ENCODE results near the gene SRSF10. TPM values are rescaled to one million over a fixed set of nuclear protein-coding genes. Genes with fewer than 3 reads are reported as not detected.

SRSF10 gene
- total RNA-seq, 6 experiments from 2014 or later = 30.6 to 51.5 (median 43.1) TPM

DNA sequence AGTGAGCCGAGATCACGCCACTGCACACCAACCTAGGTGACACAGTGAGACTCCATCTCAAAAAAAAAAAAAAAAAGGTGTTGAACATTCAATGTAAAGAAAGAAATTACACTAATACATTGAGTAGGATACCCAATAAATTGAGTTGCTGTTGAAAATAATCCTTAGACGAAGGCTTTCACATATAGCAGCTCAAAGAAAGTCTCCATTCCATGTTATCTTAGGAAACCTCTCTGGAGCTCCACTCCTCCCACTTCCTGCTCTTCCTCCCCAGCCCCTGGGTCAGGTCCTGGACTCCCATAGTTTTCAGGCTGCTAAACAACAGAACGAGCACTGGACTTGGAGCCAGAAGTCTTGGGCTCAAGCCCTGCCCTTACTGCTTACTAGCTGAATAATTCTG is 51.3 kb downstream of the SRSF10 start:
- TF ChIP-seq, protein P1, sequence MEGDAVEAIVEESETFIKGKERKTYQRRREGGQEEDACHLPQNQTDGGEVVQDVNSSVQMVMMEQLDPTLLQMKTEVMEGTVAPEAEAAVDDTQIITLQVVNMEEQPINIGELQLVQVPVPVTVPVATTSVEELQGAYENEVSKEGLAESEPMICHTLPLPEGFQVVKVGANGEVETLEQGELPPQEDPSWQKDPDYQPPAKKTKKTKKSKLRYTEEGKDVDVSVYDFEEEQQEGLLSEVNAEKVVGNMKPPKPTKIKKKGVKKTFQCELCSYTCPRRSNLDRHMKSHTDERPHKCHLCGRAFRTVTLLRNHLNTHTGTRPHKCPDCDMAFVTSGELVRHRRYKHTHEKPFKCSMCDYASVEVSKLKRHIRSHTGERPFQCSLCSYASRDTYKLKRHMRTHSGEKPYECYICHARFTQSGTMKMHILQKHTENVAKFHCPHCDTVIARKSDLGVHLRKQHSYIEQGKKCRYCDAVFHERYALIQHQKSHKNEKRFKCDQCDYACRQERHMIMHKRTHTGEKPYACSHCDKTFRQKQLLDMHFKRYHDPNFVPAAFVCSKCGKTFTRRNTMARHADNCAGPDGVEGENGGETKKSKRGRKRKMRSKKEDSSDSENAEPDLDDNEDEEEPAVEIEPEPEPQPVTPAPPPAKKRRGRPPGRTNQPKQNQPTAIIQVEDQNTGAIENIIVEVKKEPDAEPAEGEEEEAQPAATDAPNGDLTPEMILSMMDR (IDR thresholded peaks at IDR 0.05) = no peak
- no peak for TF ChIP-seq POLR2A (IDR thresholded peaks at IDR 0.05)
- Histone ChIP-seq H3K9me3 (no peaks in the 10 kb centered on the region), H3K27ac (no peak overlapping the region), H3K36me3 (no peaks in the 10 kb centered on the region), H3K4me1 (no peaks in the 10 kb centered on the region), H3K4me3 (no peak overlapping the region), H3K27me3 (no peaks in the 10 kb centered on the region)
- no peak for ATAC-seq
- intact Hi-C loops (cut with DNase I) = no loop called here
- no peak for DNase-seq
- 71% methylated on average over 4 of the region's 4 CpGs for WGBS (ENCODE audit: insufficient coverage, low coverage, low lambda C conversion rate, missing lambda C conversion rate)

DNA sequence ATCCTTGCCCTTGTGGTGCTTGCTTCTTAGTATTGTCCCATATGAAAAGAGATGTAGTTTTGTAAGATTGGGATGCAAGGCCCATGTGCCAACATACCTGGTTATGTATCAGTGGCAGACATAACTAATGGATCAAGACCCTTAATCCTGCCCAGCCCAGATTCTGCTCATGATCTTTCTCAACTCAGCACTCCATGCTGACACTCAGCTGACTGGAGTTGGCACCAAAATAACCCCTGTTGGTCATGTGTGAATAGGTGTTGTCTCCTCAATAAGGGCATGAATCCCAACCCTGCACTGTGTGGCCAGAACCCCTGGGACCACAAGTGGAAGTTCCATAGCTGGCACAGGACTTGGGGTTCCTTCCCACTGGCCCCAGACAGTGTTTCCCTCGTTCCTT is 53.0 kb downstream of the SRSF10 start:
- no peaks in the 10 kb centered on the region for H3K36me3 ChIP-seq
- H3K4me1 ChIP-seq = no peaks in the 10 kb centered on the region
- no peak overlapping the region for H3K4me3 ChIP-seq
- no peaks in the 10 kb centered on the region for H3K27me3 ChIP-seq
- ATAC-seq (no peak), DNase-seq (no peak)
- H3K27ac ChIP-seq = no peak overlapping the region
- no peaks in the 10 kb centered on the region for H3K9me3 ChIP-seq
- intact Hi-C loops (cut with DNase I) = no loop called here
- TF ChIP-seq POLR2A (IDR thresholded peaks at IDR 0.05) = no peak
- TF ChIP-seq, protein P1 (IDR thresholded peaks at IDR 0.05) = no peak
- no CpG with 5 or more reads among the region's 1 CpG for WGBS (ENCODE audit: insufficient coverage, low coverage, low lambda C conversion rate, missing lambda C conversion rate)

DNA sequence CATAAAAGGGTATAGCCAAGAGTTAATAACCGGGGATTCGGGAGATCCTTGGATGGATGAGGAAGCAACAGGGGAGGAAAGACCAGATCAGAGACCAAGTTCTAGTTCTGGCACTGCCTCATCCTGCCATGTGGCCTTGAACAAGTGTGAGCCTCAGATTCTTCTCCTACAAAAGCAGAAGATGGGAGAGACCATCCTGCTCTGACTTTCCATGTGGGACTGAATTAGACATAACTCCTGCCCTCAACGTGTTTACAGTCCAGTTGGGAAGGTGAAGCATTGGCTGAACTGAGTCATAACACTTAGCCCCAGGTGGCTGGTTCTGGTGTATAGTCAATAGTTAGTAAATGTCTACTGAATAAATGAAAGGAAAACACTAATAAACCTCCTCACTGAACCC is 54.8 kb downstream of the SRSF10 start:
- no peaks in the 10 kb centered on the region for H3K36me3 ChIP-seq
- peaks cover 0 to 8% (median 3%) of the 10 kb centered on the region in 4 donors for H3K4me1 ChIP-seq
- DNase-seq = no peak
- intact Hi-C loops (cut with DNase I) = no loop called here
- ATAC-seq = no peak
- TF ChIP-seq, protein P1 (IDR thresholded peaks at IDR 0.05) = no peak
- TF ChIP-seq POLR2A (IDR thresholded peaks at IDR 0.05) = no peak
- H3K4me3 ChIP-seq = no peak overlapping the region
- H3K9me3 ChIP-seq = no peaks in the 10 kb centered on the region
- no peak overlapping the region for H3K27ac ChIP-seq
- H3K27me3 ChIP-seq = no peaks in the 10 kb centered on the region
- WGBS (ENCODE audit: insufficient coverage, low coverage, low lambda C conversion rate, missing lambda C conversion rate) = 74% methylated on average over 3 of the region's 3 CpGs

DNA sequence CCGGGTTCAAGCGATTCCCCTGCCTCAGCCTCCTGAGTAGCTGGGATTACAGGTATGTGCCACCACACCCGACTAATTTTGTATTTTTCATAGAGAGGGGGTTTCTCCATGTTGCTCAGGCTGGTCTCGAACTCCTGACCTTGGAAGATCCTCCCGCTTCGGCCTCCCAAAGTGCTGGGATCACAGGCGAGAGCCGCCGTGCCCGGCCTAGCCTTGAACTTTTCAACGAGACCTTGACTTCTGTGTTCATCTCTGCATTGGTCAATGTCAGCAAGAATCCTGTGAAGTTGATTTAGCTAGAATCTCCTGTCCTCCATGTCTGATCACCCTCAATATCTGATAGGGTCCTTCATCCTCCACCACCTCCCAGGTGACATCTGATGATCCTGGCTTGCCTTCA is 55.5 kb downstream of the SRSF10 start:
- H3K9me3 ChIP-seq = no peaks in the 10 kb centered on the region
- intact Hi-C loops (cut with DNase I) = no loop called here
- TF ChIP-seq POLR2A (IDR thresholded peaks at IDR 0.05) = no peak
- TF ChIP-seq, protein P1 (IDR thresholded peaks at IDR 0.05) = no peak
- 84% methylated on average over 8 of the region's 11 CpGs for WGBS (ENCODE audit: insufficient coverage, low coverage, low lambda C conversion rate, missing lambda C conversion rate)
- no peak overlapping the region for H3K27ac ChIP-seq
- no peaks in the 10 kb centered on the region for H3K36me3 ChIP-seq
- no peaks in the 10 kb centered on the region for H3K27me3 ChIP-seq
- H3K4me3 ChIP-seq = no peak overlapping the region
- DNase-seq (no peak), ATAC-seq (no peak)
- peaks cover 0 to 9% (median 5%) of the 10 kb centered on the region in 4 donors for H3K4me1 ChIP-seq
